ENCODE measurements around the gene RNF31. TPM values are rescaled to one million over a fixed set of nuclear protein-coding genes. Genes with fewer than 3 reads are reported as not detected.

The RNF31 gene
- total and polyA plus RNA-seq, 2 of the 13 experiments (the other 11 are each of a cell fraction or from before 2014, with no cell fraction given): 48.2 to 86.8 TPM

DNA sequence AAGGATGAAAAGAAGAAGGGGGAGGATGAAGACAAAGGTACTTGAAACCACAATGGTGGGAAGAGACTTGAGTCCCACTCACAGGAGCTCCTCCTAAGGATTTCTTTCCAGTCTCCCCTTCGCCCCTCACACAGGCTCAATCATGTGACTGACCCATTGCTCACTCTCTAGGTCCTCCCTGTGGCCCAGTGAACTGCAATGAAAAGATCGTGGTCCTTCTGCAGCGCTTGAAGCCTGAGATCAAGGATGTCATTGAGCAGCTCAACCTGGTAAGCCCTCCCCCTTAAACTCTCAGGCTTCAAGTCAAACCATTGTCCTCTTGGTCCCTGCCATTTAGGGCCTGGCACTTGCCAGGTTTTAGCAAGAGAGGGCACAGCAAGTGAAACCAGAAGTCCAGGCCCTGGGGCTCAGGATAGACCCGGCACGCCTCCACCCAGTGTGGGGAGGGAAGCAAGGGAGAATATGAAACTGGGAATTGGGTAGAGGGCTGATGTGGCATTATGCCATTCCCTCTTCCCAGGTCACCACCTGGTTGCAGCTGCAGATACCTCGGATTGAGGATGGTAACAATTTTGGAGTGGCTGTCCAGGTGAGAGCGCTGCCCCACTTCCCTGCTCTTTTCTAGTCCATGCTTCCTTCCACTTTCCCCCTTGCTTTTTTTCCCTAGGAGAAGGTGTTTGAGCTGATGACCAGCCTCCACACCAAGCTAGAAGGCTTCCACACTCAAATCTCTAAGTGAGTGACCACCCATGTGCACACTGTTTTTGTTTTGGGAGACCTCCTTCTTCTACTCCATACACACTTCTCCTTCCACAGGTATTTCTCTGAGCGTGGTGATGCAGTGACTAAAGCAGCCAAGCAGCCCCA is 9.5 kb upstream of the RNF31 start (continued):
- TF ChIP-seq, protein P1, sequence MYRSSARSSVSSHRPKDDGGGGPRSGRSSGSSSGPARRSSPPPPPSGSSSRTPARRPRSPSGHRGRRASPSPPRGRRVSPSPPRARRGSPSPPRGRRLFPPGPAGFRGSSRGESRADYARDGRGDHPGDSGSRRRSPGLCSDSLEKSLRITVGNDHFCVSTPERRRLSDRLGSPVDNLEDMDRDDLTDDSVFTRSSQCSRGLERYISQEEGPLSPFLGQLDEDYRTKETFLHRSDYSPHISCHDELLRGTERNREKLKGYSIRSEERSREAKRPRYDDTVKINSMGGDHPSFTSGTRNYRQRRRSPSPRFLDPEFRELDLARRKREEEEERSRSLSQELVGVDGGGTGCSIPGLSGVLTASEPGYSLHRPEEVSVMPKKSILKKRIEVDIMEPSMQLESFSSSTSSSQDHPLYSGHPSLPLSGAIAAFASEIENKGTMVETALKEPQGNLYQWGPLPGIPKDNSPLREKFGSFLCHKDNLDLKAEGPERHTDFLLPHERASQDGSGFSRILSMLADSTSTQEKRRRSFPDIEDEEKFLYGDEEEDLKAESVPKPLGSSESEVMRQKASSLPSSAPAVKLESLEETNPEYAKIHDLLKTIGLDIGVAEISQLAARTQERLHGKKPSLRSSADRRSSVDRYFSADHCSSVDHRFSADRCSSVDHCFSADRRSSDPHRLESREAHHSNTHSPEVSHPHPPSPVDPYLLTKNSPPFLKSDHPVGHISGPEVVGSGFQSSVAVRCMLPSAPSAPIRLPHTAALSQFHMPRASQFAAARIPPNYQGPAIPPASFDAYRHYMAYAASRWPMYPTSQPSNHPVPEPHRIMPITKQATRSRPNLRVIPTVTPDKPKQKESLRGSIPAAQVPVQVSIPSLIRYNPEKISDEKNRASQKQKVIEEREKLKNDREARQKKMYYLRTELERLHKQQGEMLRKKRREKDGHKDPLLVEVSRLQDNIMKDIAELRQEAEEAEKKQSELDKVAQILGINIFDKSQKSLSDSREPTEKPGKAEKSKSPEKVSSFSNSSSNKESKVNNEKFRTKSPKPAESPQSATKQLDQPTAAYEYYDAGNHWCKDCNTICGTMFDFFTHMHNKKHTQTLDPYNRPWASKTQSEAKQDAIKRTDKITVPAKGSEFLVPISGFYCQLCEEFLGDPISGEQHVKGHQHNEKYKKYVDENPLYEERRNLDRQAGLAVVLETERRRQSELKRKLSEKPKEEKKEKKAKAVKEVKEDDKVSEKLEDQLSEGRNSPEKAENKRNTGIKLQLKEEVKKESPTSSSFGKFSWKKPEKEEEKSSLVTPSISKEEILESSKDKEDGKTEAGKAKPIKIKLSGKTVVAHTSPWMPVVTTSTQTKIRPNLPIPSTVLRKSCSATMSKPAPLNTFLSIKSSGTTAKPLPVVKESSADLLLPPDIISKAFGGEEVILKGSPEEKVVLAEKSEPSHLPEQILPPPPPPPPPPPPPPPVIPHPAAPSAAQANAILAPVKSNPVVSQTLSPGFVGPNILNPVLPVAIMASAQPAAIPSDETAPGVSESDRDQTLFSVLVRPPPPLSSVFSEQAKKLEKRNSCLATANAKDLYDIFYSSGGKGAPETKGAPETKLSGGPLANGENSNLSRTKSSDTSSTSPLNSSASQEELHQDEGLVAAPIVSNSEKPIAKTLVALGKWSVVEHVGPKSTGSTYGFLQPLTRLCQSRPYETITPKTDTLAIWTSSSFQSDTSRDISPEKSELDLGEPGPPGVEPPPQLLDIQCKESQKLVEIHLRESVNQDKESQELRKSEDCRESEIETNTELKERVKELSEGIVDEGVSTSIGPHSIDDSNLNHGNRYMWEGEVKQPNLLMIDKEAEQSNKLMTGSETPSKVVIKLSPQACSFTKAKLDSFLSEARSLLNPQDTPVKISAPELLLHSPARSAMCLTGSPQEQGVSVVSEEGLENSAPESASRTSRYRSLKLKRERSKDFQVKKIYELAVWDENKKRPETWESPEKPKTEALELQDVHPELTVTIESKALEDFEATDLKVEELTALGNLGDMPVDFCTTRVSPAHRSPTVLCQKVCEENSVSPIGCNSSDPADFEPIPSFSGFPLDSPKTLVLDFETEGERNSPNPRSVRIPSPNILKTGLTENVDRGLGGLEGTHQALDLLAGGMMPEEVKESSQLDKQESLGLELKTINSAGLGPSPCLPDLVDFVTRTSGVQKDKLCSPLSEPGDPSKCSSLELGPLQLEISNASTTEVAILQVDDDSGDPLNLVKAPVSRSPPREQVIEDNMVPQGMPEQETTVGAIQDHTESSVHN (CRISPR knock-in tag; IDR thresholded peaks at IDR 0.05): no peak
- TF ChIP-seq ELF1 (CRISPR knock-in tag; IDR thresholded peaks at IDR 0.05) (no peak), GATAD2A (CRISPR knock-in tag; IDR thresholded peaks at IDR 0.05) (no peak), NR3C1 (CRISPR knock-in tag; IDR thresholded peaks at IDR 0.05) (no peak), NKX3-1 (CRISPR knock-in tag; IDR thresholded peaks at IDR 0.05) (no peak), SRSF9 (IDR thresholded peaks at IDR 0.05; ENCODE audit: borderline replicate concordance, insufficient read depth, low read depth, low read length, poor library complexity, severe bottlenecking) (no peak), HMG20A (CRISPR knock-in tag; IDR thresholded peaks at IDR 0.05; ENCODE audit: borderline replicate concordance) (no peak), IRX3 (CRISPR knock-in tag; IDR thresholded peaks at IDR 0.05; ENCODE audit: borderline replicate concordance, low read depth) (no peak), SMC3 (IDR thresholded peaks at IDR 0.05; ENCODE audit: low read length) (no peak)
- TF ChIP-seq, protein P2, sequence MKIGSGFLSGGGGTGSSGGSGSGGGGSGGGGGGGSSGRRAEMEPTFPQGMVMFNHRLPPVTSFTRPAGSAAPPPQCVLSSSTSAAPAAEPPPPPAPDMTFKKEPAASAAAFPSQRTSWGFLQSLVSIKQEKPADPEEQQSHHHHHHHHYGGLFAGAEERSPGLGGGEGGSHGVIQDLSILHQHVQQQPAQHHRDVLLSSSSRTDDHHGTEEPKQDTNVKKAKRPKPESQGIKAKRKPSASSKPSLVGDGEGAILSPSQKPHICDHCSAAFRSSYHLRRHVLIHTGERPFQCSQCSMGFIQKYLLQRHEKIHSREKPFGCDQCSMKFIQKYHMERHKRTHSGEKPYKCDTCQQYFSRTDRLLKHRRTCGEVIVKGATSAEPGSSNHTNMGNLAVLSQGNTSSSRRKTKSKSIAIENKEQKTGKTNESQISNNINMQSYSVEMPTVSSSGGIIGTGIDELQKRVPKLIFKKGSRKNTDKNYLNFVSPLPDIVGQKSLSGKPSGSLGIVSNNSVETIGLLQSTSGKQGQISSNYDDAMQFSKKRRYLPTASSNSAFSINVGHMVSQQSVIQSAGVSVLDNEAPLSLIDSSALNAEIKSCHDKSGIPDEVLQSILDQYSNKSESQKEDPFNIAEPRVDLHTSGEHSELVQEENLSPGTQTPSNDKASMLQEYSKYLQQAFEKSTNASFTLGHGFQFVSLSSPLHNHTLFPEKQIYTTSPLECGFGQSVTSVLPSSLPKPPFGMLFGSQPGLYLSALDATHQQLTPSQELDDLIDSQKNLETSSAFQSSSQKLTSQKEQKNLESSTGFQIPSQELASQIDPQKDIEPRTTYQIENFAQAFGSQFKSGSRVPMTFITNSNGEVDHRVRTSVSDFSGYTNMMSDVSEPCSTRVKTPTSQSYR (CRISPR knock-in tag; IDR thresholded peaks at IDR 0.05; ENCODE audit: borderline replicate concordance): no peak

Measured in HepG2 (cell line).